ENCODE measurements around the gene TMEM167B. TPM values are rescaled to one million over a fixed set of nuclear protein-coding genes. Genes with fewer than 3 reads are reported as not detected.

TMEM167B gene
- 19.2 and 21.7 TPM in 2 replicates for total RNA-seq

DNA sequence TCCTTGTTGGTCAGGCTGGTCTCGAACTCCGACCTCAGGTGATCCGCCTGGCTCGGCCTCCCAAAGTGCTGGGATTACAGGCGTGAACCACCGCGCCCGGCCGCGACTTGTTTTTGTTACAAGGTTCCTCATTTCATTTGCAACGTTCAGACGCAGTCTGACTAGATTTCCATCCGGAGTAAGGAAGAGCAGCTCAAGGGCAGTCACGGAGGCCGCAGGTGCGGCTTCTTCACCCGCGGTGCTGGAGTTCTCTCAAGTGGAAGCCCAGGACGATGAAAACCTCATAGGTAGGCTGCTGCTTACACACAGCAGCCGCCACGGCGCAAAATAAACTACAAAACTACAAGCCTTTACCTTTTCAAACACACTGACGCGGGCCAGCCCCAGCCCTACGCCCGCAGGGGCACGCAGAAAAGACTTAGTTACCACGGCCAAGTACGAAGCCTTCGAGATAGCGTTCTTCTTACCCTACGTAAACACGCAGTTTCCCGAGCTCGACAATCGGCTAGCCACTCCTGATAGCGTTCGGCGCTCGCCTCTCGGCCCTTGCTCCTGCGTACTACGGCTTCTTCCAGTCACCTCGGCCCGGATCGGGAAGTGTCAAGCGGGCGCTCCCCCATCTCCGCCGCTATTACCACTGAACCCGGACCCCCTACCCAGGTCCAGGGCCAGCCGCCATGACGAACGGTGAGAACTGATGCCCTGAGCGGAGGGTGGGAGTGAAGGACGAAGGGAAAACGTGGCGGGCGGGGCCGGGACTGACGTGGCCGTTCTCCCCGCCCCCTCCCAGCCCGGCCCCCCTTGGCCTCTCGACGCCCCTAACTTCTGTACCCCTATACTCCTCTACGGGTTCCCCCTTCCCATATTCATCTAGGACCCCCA lies at the start of gene TMEM167B:
Gene TMEM167B (plus strand): TSS at position 569 of the 882 bp plus-strand sequence. CDS start 109 bp downstream, at position 678.

DNA sequence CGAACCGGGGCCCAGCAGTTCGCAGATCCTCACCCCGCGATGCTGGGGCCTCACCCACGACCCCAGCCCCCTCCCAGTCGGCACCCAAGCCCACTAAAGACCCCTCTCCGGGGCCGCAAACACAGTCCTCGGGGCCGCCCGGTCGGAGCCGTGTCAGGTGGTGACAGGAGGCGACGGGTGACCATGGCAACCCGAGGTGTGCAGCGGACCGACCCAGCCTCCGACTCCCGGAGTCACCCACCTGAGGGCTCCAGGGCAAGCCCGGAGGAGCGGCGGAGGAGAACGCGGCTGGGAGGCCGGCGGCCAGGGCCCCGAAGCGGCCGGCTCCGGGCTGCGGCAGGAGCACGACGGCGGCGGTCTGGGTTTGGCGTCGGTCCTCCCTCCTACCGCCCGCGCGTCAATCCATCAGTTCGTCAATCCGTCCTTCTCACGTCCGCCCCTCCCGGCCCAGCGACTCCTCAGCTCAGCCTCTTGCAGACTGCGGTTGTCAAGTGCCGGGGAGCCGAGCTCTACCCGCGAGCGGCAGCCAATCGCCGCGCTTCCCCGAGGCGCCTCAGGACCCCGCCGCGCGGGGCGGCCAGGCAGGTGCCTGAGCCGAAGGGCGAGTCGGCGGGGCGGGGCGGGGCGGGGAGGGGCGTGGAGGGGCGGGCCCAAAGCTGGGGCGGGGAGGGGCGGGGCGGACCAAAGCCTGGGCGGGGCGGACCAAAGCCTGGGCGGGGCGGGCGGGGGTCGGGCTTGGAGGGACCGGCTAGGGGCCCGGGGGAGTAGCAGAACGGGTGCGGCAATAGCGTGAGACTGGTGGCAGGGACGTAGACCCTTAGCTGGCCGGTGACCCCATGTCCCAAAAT lies 48.7 kb upstream of the TMEM167B start, which contains the start of gene WDR47:
Gene WDR47 (minus strand): TSS at position 482 of the 848 bp plus-strand sequence. CDS start 18,590 bp downstream, outside the sequence.

DNA sequence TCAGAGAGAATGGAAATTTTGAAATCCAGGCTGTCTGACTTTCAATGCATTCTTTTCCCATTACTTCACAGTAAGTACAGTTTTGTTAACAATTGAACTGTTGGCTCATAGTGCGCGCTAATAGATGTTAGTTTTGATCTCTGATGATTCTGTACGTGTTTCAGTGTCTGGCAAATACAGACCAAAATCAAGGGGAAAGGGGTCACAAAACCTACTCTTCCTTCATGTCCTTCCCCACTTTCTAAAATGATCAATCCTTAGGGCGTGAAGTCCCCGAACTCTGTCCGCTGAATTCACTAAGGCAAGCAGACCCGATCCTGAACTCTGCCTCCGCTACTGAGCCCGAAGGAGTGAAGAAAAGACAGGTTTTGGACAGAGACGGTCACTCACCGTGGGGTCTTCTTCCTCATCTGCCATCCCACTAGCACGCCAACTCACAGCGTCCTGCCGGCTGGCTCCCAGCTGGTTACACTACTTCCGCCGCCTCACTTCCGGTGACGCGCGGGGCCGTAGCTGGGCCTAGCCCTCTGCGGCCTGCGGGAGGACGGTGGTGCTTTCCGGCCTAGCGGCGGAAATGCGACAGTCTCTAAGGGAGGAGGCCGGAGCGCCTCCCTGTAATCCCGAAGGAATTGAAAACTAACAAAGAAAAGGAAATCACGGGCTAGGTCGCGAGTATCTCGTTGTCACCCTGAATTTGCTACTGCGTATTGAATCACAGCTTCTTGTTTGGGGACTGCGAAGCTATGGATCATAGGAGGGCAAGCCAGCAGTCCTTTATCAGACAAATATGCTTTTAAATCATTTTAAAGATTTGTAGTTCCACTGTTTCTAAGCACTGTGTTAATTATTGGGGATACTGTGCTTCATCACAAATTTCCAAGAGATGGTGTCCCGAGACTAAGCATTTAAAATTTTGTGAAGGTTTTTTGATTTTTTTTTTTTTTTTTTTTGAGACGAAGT lies 14.8 kb upstream of the TMEM167B start, which contains the start of gene TAF13:
Gene TAF13 (minus strand): TSS at position 473 of the 960 bp plus-strand sequence. CDS start 56 bp downstream, at position 417.

DNA sequence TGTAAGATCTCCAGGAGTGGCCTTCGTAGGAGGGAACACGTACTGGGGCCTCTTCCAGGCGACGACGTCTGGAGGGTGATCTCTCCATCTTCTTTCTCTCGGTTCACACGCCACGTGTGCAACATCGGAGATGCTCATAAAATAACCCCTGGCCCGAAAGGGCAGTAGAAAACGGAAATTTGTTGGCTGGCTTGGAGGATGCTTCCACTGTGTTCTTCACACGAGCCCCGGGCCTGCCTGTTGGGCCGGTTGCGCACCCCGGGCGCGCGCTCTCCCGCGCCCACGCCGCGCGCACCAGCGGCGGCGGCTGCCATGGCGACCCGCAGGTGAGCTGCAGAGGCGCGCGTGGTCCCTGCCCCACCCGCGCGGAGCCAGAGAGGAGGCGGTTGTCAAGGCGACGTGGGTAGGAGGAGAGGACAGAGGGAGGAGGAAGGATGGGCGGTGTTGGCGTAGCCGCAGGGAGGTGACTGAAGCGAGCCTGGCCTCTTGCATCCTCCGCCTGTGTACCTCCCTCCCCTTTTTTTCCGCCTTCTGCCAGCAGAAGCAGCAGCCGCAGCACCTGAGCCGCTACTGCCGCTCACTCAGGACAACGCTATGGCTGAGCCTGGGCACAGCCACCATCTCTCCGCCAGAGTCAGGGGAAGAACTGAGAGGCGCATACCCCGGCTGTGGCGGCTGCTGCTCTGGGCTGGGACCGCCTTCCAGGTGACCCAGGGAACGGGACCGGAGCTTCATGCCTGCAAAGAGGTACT lies 23.2 kb downstream of the TMEM167B start, which contains the start of gene ELAPOR1:
Gene ELAPOR1 (plus strand): TSS at position 526 of the 752 bp plus-strand sequence. CDS start 69 bp downstream, at position 595.

Other genes with a start within 250 kb of the TMEM167B start
- 6.0 TPM in 1 of 2 replicates, not detected in the other for gene AKNAD1, start 233.7 kb upstream of the TMEM167B start, total RNA-seq
- gene GPSM2, start 213.8 kb upstream of the TMEM167B start, total RNA-seq = 8.6 and 11.0 TPM in 2 replicates
- gene CLCC1, start 127.3 kb upstream of the TMEM167B start, total RNA-seq = 22.7 and 23.7 TPM in 2 replicates
- 4.9 and 6.8 TPM in 2 replicates for gene WDR47, start 48.7 kb upstream of the TMEM167B start, total RNA-seq
- 39.0 and 48.9 TPM in 2 replicates for gene TAF13, start 14.8 kb upstream of the TMEM167B start, total RNA-seq
- gene ELAPOR1, start 23.4 kb downstream of the TMEM167B start, total RNA-seq = 0.06 and 0.10 TPM in 2 replicates
- gene SARS1, start 123.2 kb downstream of the TMEM167B start, total RNA-seq = 137 and 161 TPM in 2 replicates
- 0.34 and 0.44 TPM in 2 replicates for gene CELSR2, start 158.8 kb downstream of the TMEM167B start, total RNA-seq
- 7.2 and 7.4 TPM in 2 replicates for gene PSRC1, start 192.4 kb downstream of the TMEM167B start, total RNA-seq
- not detected in 2 replicates for gene MYBPHL, start 216.2 kb downstream of the TMEM167B start, total RNA-seq

Data from cardiac ventricle fibroblast (primary cell).